Right lobe of liver (tissue), 6 donors: Measurements from ENCODE around the gene RPL7L1. TPM values are rescaled to one million over a fixed set of nuclear protein-coding genes. Genes with fewer than 3 reads are reported as not detected.

Source experiments
- ATAC-seq, 4 donors: fragments of 200-7000 bp; cut with Tn5 transposase; one replicate each; pipeline ENCODE4 v1.9.1; 2020; ENCODE audit warnings: mild to moderate bottlenecking in 4 of 4, moderate library complexity in 4 of 4
- DNase-seq, 3 donors: peaks; one replicate each; pipeline ENCODE4 v3.0.0-alpha.2; 2020
- H3K27ac ChIP-seq, 3 donors: fragments of 200-600 bp; one replicate each; pipeline ENCODE4 v1.8.0; 2022
- H3K27me3 ChIP-seq, 2 donors: fragments of 200-600 bp; one replicate each; pipeline ENCODE4 v1.8.0; 2022
- H3K36me3 ChIP-seq, 4 donors: fragments of 200-600 bp; sonication (generic) in 1 of 4; one replicate each; pipeline versions ENCODE4 v1.5.1 to v1.8.0; 2017 to 2022; ENCODE audit warnings: control low read depth in 1 of 4
- H3K4me1 ChIP-seq, 4 donors: fragments of 200-600 bp; sonication (generic) in 1 of 4; one replicate each; pipeline versions ENCODE4 v1.5.1 to v1.8.0; 2017 to 2022; ENCODE audit warnings: control low read depth in 1 of 4
- H3K4me3 ChIP-seq, 3 donors: fragments of 200-600 bp; one replicate each; pipeline ENCODE4 v1.8.0; 2022
- H3K9me3 ChIP-seq, 4 donors: fragments of 200-600 bp; sonication (generic) in 1 of 4; one replicate each; pipeline versions ENCODE4 v1.5.1 to v1.8.0; 2017 to 2022; ENCODE audit warnings: control low read depth in 1 of 4
- POLR2A ChIP-seq: fragments of 450-650 bp; IDR thresholded peaks from one replicate; pipeline ENCODE4 v1.6.1; 2017; ENCODE audit warnings: antibody characterized with exemption, mild to moderate bottlenecking
- WGBS: methylation state at CpG from one replicate; pipeline ENCODE4 v1.1.6; 2018; ENCODE audit warnings: low coverage, low lambda C conversion rate; ENCODE audit not compliant: insufficient coverage; ENCODE audit errors: missing lambda C conversion rate; 5-methylcytosine and 5-hydroxymethylcytosine counted together
- intact Hi-C, 2 donors: fragments of 100-400 bp; cut with DNase I; formaldehyde crosslinking; loops; one replicate each; pipeline versions ENCODE4 v1.11.2 to v1.14.1; 2022
- total RNA-seq, 6 experiments: library from RNA; depleted of rRNA in 2 of 6; stranded (reverse); fragments of >200 nt in 2 of 6; fragmentation: NEBNext Ultra II Directional in 3 of 6; extraction: Animal tissue kit (Norgen Biotek cat#: 25700) in 3 of 6; gene quantifications; one replicate each; pipeline versions ENCODE4 v1.1.0 to v1.2.4, GENCODE V29; 2016 to 2023
- TF ChIP-seq, protein P1 (sequence below), 4 donors: fragments of 200-600 bp in 3 of 4; fragments of 450-650 bp in 1 of 4; IDR thresholded peaks; one replicate each; pipeline versions ENCODE4 v1.5.1 to v1.8.0; 2016 to 2022; ENCODE audit warnings: antibody characterized with exemption in 4 of 4, mild to moderate bottlenecking in 2 of 4
- donor health status: DM: no; HTN: yes; CAD: no.
- donor health status: DM: no; HTN: no; CAD: no.
- donor health status: DM: no; HTN: no; CAD: no.
- donor health status: DM: no; HTN: yes; CAD: no.
- donor health status: DM: no; HTN: yes; CAD: no.

RPL7L1 gene
- total RNA-seq, 6 experiments from 2014 or later: 36.6 to 114 (median 44.2) TPM

GRCh38 chr6:42938428-42938796 is 59.0 kb downstream of the RPL7L1 start:
- no peaks in the 10 kb centered on the region for H3K27me3 ChIP-seq
- peak overlapping the region in 2 of 3 donors; percentile 38 to 49 for H3K4me3 ChIP-seq
- no peaks in the 10 kb centered on the region for H3K9me3 ChIP-seq
- intact Hi-C loops: no loop called here
- WGBS: 100% methylated on average over 1 of the region's 5 CpGs
- TF ChIP-seq, protein P1, sequence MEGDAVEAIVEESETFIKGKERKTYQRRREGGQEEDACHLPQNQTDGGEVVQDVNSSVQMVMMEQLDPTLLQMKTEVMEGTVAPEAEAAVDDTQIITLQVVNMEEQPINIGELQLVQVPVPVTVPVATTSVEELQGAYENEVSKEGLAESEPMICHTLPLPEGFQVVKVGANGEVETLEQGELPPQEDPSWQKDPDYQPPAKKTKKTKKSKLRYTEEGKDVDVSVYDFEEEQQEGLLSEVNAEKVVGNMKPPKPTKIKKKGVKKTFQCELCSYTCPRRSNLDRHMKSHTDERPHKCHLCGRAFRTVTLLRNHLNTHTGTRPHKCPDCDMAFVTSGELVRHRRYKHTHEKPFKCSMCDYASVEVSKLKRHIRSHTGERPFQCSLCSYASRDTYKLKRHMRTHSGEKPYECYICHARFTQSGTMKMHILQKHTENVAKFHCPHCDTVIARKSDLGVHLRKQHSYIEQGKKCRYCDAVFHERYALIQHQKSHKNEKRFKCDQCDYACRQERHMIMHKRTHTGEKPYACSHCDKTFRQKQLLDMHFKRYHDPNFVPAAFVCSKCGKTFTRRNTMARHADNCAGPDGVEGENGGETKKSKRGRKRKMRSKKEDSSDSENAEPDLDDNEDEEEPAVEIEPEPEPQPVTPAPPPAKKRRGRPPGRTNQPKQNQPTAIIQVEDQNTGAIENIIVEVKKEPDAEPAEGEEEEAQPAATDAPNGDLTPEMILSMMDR (IDR thresholded peaks at IDR 0.05): no peak
- TF ChIP-seq POLR2A: no peak
- ATAC-seq (no peak), DNase-seq (no peak)
- H3K36me3 ChIP-seq: peaks cover 0 to 24% (median 0%) of the 10 kb centered on the region in 4 donors
- peak overlapping the region in 2 of 3 donors; percentile 89 for H3K27ac ChIP-seq
- H3K4me1 ChIP-seq: peaks cover 0 to 76% (median 30%) of the 10 kb centered on the region in 4 donors

DNA sequence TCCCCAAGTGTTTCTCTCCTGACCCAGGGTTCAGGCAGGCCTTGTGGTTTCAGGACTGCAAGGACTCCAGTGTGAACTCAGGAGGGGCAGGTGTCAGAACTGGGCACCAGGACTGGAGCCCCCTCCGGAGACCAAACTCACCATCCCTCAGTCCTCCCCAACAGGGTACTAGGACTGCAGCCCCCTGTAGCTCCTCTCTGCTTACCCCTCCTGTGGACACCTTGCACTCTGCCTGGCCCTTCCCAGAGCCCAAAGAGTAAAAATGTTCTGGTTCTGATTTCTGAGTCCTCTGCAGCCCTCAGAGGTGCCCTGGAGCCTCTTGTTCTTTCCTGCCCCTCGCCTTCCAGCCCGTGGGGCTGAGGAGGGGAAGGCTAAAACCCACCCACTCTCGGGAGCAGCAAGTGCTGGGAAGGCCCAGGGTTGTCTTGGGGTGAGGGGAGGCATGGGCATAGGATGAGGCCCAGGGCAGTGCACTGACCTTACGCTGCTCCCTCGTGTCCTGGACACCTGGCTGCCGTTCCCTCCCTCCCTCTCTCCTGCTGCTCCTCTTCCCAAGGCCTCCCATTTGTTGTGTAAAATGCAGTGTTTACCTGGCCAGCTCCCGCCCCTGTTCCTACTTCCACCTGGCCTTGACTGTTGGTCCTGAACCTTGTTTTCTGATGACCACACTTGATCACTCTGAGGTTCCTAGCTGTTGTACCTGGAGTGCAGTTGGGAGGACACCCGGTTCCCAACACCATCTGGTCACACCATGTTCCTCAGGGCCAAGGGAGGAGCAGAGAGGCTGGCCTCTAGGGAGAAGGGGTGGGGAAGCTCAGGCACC is 59.8 kb downstream of the RPL7L1 start:
- peak overlapping the region in 2 of 3 donors; percentile 38 to 49 for H3K4me3 ChIP-seq
- H3K9me3 ChIP-seq: no peaks in the 10 kb centered on the region
- H3K36me3 ChIP-seq: peaks cover 0 to 26% (median 0%) of the 10 kb centered on the region in 4 donors
- no peaks in the 10 kb centered on the region for H3K27me3 ChIP-seq
- H3K27ac ChIP-seq: peak overlapping the region in 2 of 3 donors; percentile 89
- H3K4me1 ChIP-seq: peaks cover 0 to 76% (median 30%) of the 10 kb centered on the region in 4 donors
- ATAC-seq (peak; percentile 73 to 90 (median 77)), DNase-seq (peak in 2 of 3 donors; percentile 94 to 95)
- 6% methylated on average over 4 of the region's 9 CpGs for WGBS
- intact Hi-C loops: no loop called here
- TF ChIP-seq, protein P1 (IDR thresholded peaks at IDR 0.05): no peak
- no peak for TF ChIP-seq POLR2A

Other genes with a start within 250 kb of the RPL7L1 start
- under 1 TPM in 1 of 6 experiments, not detected in 5; 0.16 TPM for gene PRPH2, start 157.0 kb upstream of the RPL7L1 start, total RNA-seq
- 10 to 100 TPM in 2 of 6 experiments, 1 to 10 TPM in 4; 5.4 to 12.2 (median 6.3) TPM for gene TBCC, start 133.5 kb upstream of the RPL7L1 start, total RNA-seq
- gene BICRAL, start 97.6 kb upstream of the RPL7L1 start, total RNA-seq: 1 to 10 TPM; 4.3 to 6.0 (median 5.5) TPM
- under 1 TPM in 3 of 6 experiments, not detected in 3; 0.31 to 0.46 (median 0.37) TPM for gene PTCRA, start 36.4 kb downstream of the RPL7L1 start, total RNA-seq
- gene CNPY3, start 49.9 kb downstream of the RPL7L1 start, total RNA-seq: 10 to 100 TPM; 11.1 to 75.4 (median 28.8) TPM
- gene GNMT, start 81.1 kb downstream of the RPL7L1 start, total RNA-seq: 100 to 1,000 TPM in 3 of 6 experiments, 10 to 100 TPM in 3; 13.7 to 470 (median 107) TPM
- gene PEX6, start 99.6 kb downstream of the RPL7L1 start, total RNA-seq: 10 to 100 TPM; 15.7 to 25.9 (median 21.3) TPM
- 10 to 100 TPM; 11.5 to 24.0 (median 16.3) TPM for gene PPP2R5D, start 105.0 kb downstream of the RPL7L1 start, total RNA-seq
- 10 to 100 TPM; 19.1 to 39.1 (median 25.2) TPM for gene MEA1, start 134.3 kb downstream of the RPL7L1 start, total RNA-seq
- gene KLHDC3, start 134.6 kb downstream of the RPL7L1 start, total RNA-seq: 10 to 100 TPM; 26.4 to 46.2 (median 41.7) TPM
- gene RRP36, start 142.0 kb downstream of the RPL7L1 start, total RNA-seq: 10 to 100 TPM; 21.8 to 45.0 (median 23.3) TPM
- gene CUL7, start 174.2 kb downstream of the RPL7L1 start, total RNA-seq: 10 to 100 TPM in 1 of 6 experiments, 1 to 10 TPM in 5; 6.5 to 12.7 (median 8.8) TPM
- 10 to 100 TPM; 41.6 to 63.1 (median 60.4) TPM for gene MRPL2, start 179.8 kb downstream of the RPL7L1 start, total RNA-seq
- gene KLC4, start 180.0 kb downstream of the RPL7L1 start, total RNA-seq: 100 to 1,000 TPM in 1 of 6 experiments, 10 to 100 TPM in 5; 45.8 to 134 (median 65.0) TPM
- gene PTK7, start 196.7 kb downstream of the RPL7L1 start, total RNA-seq: 1 to 10 TPM in 3 of 6 experiments, under 1 TPM in 3; 0.55 to 1.8 (median 0.99) TPM